DND-41 (cell line): ENCODE data around the gene PTHLH.

ENCODE experiments used
- EZH2 ChIP-seq: IDR thresholded peaks from 3 replicates; pipeline ENCODE4 v1.6.1; 2012; ENCODE audit warnings: borderline replicate concordance, low read depth, mild to moderate bottlenecking, moderate library complexity, low read length, inconsistent platforms; ENCODE audit not compliant: severe bottlenecking
- TF ChIP-seq, protein P1 (sequence below): IDR thresholded peaks from 2 replicates; pipeline ENCODE4 v1.5.1; 2012; ENCODE audit warnings: borderline replicate concordance, low read length, moderate library complexity, mild to moderate bottlenecking; ENCODE audit not compliant: poor library complexity, severe bottlenecking; ENCODE audit errors: extremely low read depth

- TF ChIP-seq, protein P1, sequence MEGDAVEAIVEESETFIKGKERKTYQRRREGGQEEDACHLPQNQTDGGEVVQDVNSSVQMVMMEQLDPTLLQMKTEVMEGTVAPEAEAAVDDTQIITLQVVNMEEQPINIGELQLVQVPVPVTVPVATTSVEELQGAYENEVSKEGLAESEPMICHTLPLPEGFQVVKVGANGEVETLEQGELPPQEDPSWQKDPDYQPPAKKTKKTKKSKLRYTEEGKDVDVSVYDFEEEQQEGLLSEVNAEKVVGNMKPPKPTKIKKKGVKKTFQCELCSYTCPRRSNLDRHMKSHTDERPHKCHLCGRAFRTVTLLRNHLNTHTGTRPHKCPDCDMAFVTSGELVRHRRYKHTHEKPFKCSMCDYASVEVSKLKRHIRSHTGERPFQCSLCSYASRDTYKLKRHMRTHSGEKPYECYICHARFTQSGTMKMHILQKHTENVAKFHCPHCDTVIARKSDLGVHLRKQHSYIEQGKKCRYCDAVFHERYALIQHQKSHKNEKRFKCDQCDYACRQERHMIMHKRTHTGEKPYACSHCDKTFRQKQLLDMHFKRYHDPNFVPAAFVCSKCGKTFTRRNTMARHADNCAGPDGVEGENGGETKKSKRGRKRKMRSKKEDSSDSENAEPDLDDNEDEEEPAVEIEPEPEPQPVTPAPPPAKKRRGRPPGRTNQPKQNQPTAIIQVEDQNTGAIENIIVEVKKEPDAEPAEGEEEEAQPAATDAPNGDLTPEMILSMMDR = no peak
- TF ChIP-seq EZH2 = no peak
Measured at GRCh38 chr12:27913999-27914614, 58.4 kb downstream of the PTHLH start.
